Neural progenitor cell (in vitro differentiated cells): Measurements from ENCODE around the gene KRT6B.

Experiments
- CTCF ChIP-seq: fragments of 200-600 bp; sonication (generic); IDR thresholded peaks from 2 replicates; pipeline ENCODE4 v1.5.1; 2017; ENCODE audit warnings: antibody characterized with exemption, mild to moderate bottlenecking
- EZH2 ChIP-seq: fragments of 200-600 bp; sonication (generic); IDR thresholded peaks from 2 replicates; pipeline ENCODE4 v1.6.1; 2017; ENCODE audit warnings: antibody characterized with exemption, mild to moderate bottlenecking, moderate library complexity

- TF ChIP-seq CTCF (no peak), EZH2 (no peak)
Observed at GRCh38 chr12:52414936-52415335, 37.0 kb downstream of the KRT6B start.
